PC-9 (cell line): ENCODE measurements around the gene DRC1.

Source experiments
- EZH2 ChIP-seq: fragments of 200-600 bp; sonication (generic); IDR thresholded peaks from 2 replicates; pipeline ENCODE4 v1.8.0; 2017; ENCODE audit warnings: antibody characterized with exemption, low read depth
- TF ChIP-seq, protein P1 (sequence below): fragments of 200-600 bp; sonication (generic); conservative IDR thresholded peaks from 2 replicates; pipeline ENCODE4 v1.6.1; 2017; ENCODE audit warnings: mixed run types, antibody characterized with exemption, mild to moderate bottlenecking, moderate library complexity

DNA sequence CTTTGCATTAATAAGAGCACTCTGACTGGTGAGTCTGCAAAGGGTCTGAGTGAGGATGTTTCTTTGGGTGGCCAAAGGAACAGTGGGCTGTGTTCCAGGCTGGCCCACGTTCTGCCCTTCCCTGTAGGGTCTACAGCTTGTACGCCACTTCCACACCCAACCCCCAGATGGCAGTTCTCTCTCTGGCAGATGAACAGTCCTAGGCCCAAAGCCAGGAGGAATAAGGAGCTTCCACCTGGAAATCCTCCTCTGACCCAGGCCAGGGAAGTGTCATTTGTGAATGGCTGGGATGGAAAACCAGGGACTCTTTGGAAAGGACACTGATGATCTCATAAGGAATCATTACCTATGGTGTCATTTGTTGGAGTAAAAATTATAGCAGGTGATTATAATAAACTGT is 69.6 kb downstream of the DRC1 start:
- TF ChIP-seq EZH2 = no peak
- TF ChIP-seq, protein P1, sequence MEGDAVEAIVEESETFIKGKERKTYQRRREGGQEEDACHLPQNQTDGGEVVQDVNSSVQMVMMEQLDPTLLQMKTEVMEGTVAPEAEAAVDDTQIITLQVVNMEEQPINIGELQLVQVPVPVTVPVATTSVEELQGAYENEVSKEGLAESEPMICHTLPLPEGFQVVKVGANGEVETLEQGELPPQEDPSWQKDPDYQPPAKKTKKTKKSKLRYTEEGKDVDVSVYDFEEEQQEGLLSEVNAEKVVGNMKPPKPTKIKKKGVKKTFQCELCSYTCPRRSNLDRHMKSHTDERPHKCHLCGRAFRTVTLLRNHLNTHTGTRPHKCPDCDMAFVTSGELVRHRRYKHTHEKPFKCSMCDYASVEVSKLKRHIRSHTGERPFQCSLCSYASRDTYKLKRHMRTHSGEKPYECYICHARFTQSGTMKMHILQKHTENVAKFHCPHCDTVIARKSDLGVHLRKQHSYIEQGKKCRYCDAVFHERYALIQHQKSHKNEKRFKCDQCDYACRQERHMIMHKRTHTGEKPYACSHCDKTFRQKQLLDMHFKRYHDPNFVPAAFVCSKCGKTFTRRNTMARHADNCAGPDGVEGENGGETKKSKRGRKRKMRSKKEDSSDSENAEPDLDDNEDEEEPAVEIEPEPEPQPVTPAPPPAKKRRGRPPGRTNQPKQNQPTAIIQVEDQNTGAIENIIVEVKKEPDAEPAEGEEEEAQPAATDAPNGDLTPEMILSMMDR = no peak
